Upper lobe of left lung (tissue), 6 donors: ENCODE results near the gene GLI1. TPM values are rescaled to one million over a fixed set of nuclear protein-coding genes. Genes with fewer than 3 reads are reported as not detected.
"Not testable (repeated sequence)": the region's sequence is repeated elsewhere in the genome, so short reads cannot be mapped to it uniquely, and the experiment has no call there.

Source experiments
- ATAC-seq, 2 donors: fragments of 200-7000 bp; cut with Tn5 transposase; one replicate each; pipeline ENCODE4 v1.9.1; 2022; ENCODE audit warnings: mild to moderate bottlenecking in 2 of 2, moderate library complexity in 2 of 2; ENCODE audit not compliant: low FRiP score in 2 of 2
- DNase-seq, 2 donors: peaks; one replicate each; pipeline ENCODE4 v3.0.0-alpha.2; 2019 to 2020
- H3K27ac ChIP-seq, 4 donors: fragments of 200-600 bp; sonication (generic); one replicate each; pipeline ENCODE4 v1.5.1; 2016 to 2019
- H3K27me3 ChIP-seq, 4 donors: fragments of 200-600 bp; sonication (generic); one replicate each; pipeline ENCODE4 v1.5.1; 2017 to 2019
- H3K36me3 ChIP-seq, 4 donors: fragments of 200-600 bp; sonication (generic); one replicate each; pipeline ENCODE4 v1.5.1; 2016 to 2019
- H3K4me1 ChIP-seq, 4 donors: fragments of 200-600 bp; sonication (generic); one replicate each; pipeline ENCODE4 v1.5.1; 2018 to 2019
- H3K4me3 ChIP-seq, 4 donors: fragments of 200-600 bp; sonication (generic); one replicate each; pipeline ENCODE4 v1.5.1; 2017 to 2019; ENCODE audit warnings: mild to moderate bottlenecking in 2 of 4, moderate library complexity in 1 of 4
- H3K9me3 ChIP-seq, 4 donors: fragments of 200-600 bp; sonication (generic); one replicate each; pipeline ENCODE4 v1.5.1; 2018 to 2019
- CTCF ChIP-seq, 6 experiments: fragments of 450-650 bp in 4 of 6; fragments of 200-600 bp in 2 of 6; sonication (generic) in 2 of 6; IDR thresholded peaks; one replicate each; pipeline ENCODE4 v1.5.1; 2016 to 2019; ENCODE audit warnings: antibody characterized with exemption in 6 of 6
- EP300 ChIP-seq, 4 donors: sonication (generic); formaldehyde crosslinking; IDR thresholded peaks; one replicate each; pipeline ENCODE4 v1.5.1; 2017; ENCODE audit warnings: antibody characterized with exemption in 4 of 4, control low read depth in 2 of 4
- POLR2A ChIP-seq, 4 donors: fragments of 450-650 bp; IDR thresholded peaks; one replicate each; pipeline ENCODE4 v1.5.1; 2016 to 2017; ENCODE audit warnings: antibody characterized with exemption in 4 of 4, mild to moderate bottlenecking in 2 of 4
- POLR2AphosphoS5 ChIP-seq, 2 donors: sonication (generic); formaldehyde crosslinking; IDR thresholded peaks; one replicate each; pipeline ENCODE4 v1.5.1; 2017; ENCODE audit warnings: antibody characterized with exemption in 2 of 2
- WGBS, 2 donors: methylation state at CpG; one replicate each; pipeline ENCODE4 v1.1.5; 2017 to 2018; 5-methylcytosine and 5-hydroxymethylcytosine counted together
- total RNA-seq, 6 donors: library from RNA; depleted of rRNA in 4 of 6; stranded (reverse); fragments of >200 nt in 4 of 6; gene quantifications; one replicate each; pipeline versions ENCODE4 v1.1.0 to v1.2.1, GENCODE V29; 2016 to 2021
- donor health status: DM: no; HTN: no; CAD: no; lungs with moderate emphysema.
- donor health status: DM: no; HTN: yes; CAD: no; lungs with severe emphysema.

GLI1 gene
- total RNA-seq, 6 donors from 2014 or later = 0.69 to 3.0 (median 1.5) TPM; not detected in 2

GRCh38 chr12:57500213-57500612 is 40.6 kb downstream of the GLI1 start:
- Histone ChIP-seq H3K4me3 (no peak overlapping the region), H3K27me3 (no peaks in the 10 kb centered on the region), H3K27ac (no peak overlapping the region), H3K4me1 (no peaks in the 10 kb centered on the region), H3K9me3 (no peaks in the 10 kb centered on the region), H3K36me3 (peaks cover 16 to 96% (median 76%) of the 10 kb centered on the region in 4 donors)
- 80 to 85% methylated on average over 11 of the region's 11 CpGs for whole genome bisulfite sequencing, 2 donors
- no peak for TF ChIP-seq EP300 (IDR thresholded peaks at IDR 0.05)
- TF ChIP-seq CTCF (IDR thresholded peaks at IDR 0.05) = no peak
- TF ChIP-seq POLR2A (IDR thresholded peaks at IDR 0.05) = no peak
- TF ChIP-seq POLR2AphosphoS5 (IDR thresholded peaks at IDR 0.05) = no peak
- no peak for ATAC-seq
- DNase-seq = no peak

GRCh38 chr12:57502311-57502969 is 42.9 kb downstream of the GLI1 start:
- not testable (repeated sequence) for H3K4me1 ChIP-seq, ATAC-seq, H3K27ac ChIP-seq, H3K27me3 ChIP-seq, DNase-seq, H3K4me3 ChIP-seq, H3K9me3 ChIP-seq
- WGBS, 2 donors = 92 to 93% methylated on average over 21 to 22 of the region's 22 CpGs
- H3K36me3 ChIP-seq = peaks cover 26 to 91% (median 79%) of the 10 kb centered on the region in 4 donors

GRCh38 chr12:57506541-57506940 is 47.0 kb downstream of the GLI1 start:
- not testable (repeated sequence) for H3K4me1 ChIP-seq, H3K27me3 ChIP-seq, H3K4me3 ChIP-seq, H3K9me3 ChIP-seq, DNase-seq, ATAC-seq, H3K27ac ChIP-seq
- WGBS, 2 donors = 72 to 78% methylated on average over 4 of the region's 4 CpGs
- peaks cover 11 to 84% (median 64%) of the 10 kb centered on the region in 4 donors for H3K36me3 ChIP-seq

GRCh38 chr12:57507796-57508195 is 48.2 kb downstream of the GLI1 start:
- WGBS, 2 donors = 97% methylated on average over 21 of the region's 28 CpGs; no CpG with 5 or more reads in 1 of the 2 donors
- ATAC-seq, H3K9me3 ChIP-seq, H3K27ac ChIP-seq, DNase-seq, H3K4me3 ChIP-seq, H3K4me1 ChIP-seq, H3K27me3 ChIP-seq: not testable (repeated sequence)
- peaks cover 12 to 84% (median 65%) of the 10 kb centered on the region in 4 donors for H3K36me3 ChIP-seq

GRCh38 chr12:57511161-57511560 is 51.6 kb downstream of the GLI1 start:
- H3K4me3 ChIP-seq = no peak overlapping the region
- no peaks in the 10 kb centered on the region for H3K9me3 ChIP-seq
- no peak for ATAC-seq
- DNase-seq = no peak
- 97 to 100% methylated on average over 4 of the region's 4 CpGs for WGBS, 2 donors
- no peaks in the 10 kb centered on the region for H3K27me3 ChIP-seq
- H3K4me1 ChIP-seq = no peaks in the 10 kb centered on the region
- TF ChIP-seq CTCF (IDR thresholded peaks at IDR 0.05) = no peak
- no peak for TF ChIP-seq POLR2AphosphoS5 (IDR thresholded peaks at IDR 0.05)
- TF ChIP-seq EP300 (IDR thresholded peaks at IDR 0.05) = no peak
- TF ChIP-seq POLR2A (IDR thresholded peaks at IDR 0.05) = no peak
- H3K36me3 ChIP-seq = peaks cover 15 to 83% (median 60%) of the 10 kb centered on the region in 4 donors
- no peak overlapping the region for H3K27ac ChIP-seq

- DNase-seq (no peak), ATAC-seq (no peak)
- H3K9me3 ChIP-seq = no peaks in the 10 kb centered on the region
- peaks cover 0 to 3% (median 0%) of the 10 kb centered on the region in 4 donors for H3K4me1 ChIP-seq
- H3K36me3 ChIP-seq = peaks cover 18 to 84% (median 64%) of the 10 kb centered on the region in 4 donors
- no peak for TF ChIP-seq POLR2AphosphoS5 (IDR thresholded peaks at IDR 0.05)
- TF ChIP-seq POLR2A (IDR thresholded peaks at IDR 0.05) = no peak
- no peak for TF ChIP-seq EP300 (IDR thresholded peaks at IDR 0.05)
- no peak for TF ChIP-seq CTCF (IDR thresholded peaks at IDR 0.05)
- no peak overlapping the region for H3K27ac ChIP-seq
- 95 to 96% methylated on average over 7 of the region's 7 CpGs for WGBS, 2 donors
- no peak overlapping the region for H3K4me3 ChIP-seq
- no peaks in the 10 kb centered on the region for H3K27me3 ChIP-seq
Measured at GRCh38 chr12:57511588-57512325, 52.2 kb downstream of the GLI1 start.
